NOMO-1 (cell line): ENCODE data around the gene GPR15LG.
A peak's percentile ranks its signal among the peaks of the same experiment; 100 is the strongest.

Experiments
- DNase-seq, 2 experiments: peaks; one replicate each; lab custom pipeline; 2025; ENCODE audit not compliant: unreplicated experiment in 2 of 2; lab: John Stamatoyannopoulos, UW

The GPR15LG gene

DNA sequence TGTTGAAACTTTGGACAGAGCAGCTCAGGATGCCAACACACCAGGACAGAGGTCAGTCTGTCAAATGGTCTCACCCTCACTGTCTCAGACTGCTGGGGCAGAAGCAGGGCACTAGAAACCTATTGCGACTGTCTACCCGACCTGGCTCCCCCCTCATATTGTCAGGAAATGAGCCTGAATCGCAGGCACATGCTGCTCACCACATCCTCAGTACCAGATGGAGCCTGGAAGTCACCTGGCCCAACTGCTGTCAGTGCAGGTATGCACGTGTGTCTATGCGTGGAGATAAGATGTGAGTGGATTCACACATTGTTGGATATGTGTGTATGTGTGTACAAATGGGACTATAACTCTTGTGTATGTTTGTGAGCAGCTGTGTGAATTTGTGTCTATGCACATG, 17.5 kb downstream of the GPR15LG start:
- DNase-seq = no peak

- no peak for DNase-seq
Measured at GRCh38 chr10:84193327-84193726, 19.7 kb downstream of the GPR15LG start.

DNA sequence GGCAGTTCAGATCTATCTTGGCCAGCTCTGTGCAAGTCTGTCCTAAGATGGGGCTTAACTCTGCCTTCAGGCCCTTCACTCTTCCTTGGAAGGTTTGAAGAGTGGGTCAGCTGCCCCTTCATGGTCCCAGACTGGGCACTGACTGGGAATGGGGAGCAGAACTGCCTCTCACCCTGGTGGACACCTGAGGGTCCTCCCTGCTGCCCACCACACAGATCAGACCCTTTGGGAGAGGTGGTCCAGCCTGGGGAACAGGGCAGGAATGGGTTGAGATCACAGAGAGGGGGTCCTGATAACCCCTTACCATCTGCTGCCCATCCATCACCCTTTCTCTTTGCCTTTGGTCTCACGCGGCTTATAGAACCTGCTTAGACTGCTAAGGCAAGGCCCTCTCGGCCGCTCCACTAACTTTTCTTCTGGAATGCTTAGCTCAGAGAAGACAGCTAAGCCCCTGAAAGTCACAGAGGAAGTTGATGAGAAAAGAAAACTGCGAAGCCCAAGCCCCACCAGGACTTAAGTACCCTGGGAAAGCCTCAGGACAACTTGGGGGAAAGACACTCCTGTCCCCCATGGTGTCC, 20.3 kb downstream of the GPR15LG start:
- peak in 1 of 2 experiments; percentile 49 for DNase-seq

GRCh38 chr10:84194424-84195043, 20.9 kb downstream of the GPR15LG start, which contains the start of gene CDHR1:
CDHR1 (plus strand) TSS chr10:84194537; CDS start chr10:84194761, 224 bp downstream.
- peak; percentile 60 to 77 for DNase-seq

GRCh38 chr10:84195044-84195830, 21.6 kb downstream of the GPR15LG start:
- no peak for DNase-seq

- DNase-seq = no peak
Measured at GRCh38 chr10:84196083-84196482, 22.5 kb downstream of the GPR15LG start.

- DNase-seq = no peak
Measured at GRCh38 chr10:84196941-84197340, 23.3 kb downstream of the GPR15LG start.

DNA sequence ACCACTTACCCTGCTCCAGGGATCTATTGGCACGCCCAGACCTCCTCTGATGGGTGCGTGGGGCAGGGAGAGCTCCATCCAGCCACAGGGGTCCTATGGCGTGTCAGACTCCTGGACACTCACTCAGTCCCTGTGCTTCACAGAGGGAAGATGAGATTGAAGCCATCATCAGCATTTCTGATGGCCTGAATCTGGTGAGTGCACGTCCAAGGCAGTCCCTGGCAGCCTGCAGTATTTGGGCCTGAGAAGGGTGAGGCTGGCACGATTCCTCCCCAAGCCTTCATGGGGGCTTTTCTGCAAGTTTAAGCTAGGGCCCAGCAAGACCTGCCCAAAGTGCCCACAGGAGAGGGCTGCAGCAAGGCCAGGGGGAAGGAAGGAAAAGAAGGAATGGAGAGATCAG, 24.0 kb downstream of the GPR15LG start:
- DNase-seq = no peak

DNA sequence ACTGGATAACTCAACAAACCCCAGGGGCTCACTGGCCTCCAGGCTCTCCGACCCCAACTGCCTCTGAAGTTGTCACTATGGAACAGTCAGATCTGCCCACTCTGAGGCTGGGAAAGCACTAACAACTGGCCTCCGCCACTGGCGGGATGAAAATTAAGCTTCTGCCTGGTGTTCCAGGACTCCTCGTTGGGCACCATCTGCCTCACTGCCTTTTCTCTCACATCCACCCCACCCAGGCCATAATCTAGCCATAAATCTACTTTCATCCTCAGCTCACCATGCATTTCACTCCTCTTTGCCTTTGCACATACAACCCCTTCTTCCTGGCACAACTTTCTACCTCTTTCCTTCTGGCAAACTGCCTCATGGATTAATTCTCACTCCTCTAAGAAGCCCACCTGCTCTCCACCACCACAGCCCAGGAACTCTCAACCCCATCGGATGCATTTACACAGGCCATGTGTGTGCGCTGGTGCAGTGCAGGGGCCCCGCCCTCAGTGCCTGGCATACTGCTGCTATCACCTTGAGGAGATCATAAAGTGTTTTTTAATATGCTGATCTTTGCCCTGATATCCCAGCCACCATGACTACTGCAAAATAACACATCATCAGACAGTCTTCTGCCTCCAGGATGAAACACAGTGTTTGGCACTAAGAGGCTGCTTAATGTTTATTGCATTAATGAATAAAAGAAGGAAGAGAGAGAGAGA, 24.8 kb downstream of the GPR15LG start:
- no peak for DNase-seq

- DNase-seq = no peak
Measured at GRCh38 chr10:84200537-84201243, 27.1 kb downstream of the GPR15LG start.

GRCh38 chr10:84201244-84201606, 27.6 kb downstream of the GPR15LG start:
- no peak for DNase-seq

GRCh38 chr10:84201682-84202081, 28.1 kb downstream of the GPR15LG start:
- DNase-seq = no peak

DNA sequence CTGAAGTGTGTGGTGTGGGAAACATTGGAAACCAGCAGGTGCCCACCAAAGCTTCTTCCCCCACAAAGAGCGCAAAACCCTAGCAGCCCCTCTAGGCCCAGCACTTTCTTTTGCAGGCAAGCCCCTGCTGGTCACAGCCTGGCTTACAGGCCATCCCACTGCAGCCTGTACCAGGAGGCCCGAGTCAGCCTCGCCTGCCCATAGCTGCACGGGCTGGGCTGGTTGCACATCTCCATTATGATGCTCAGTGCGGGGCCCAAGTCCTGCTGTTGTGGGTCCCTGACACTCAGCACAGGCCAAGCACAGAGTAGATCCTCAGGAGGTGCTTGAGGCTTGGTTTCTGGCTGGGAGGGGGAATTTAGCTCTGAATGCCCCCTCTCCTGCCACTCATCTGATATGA, 28.7 kb downstream of the GPR15LG start:
- DNase-seq = no peak

GRCh38 chr10:84204122-84204521, 30.5 kb downstream of the GPR15LG start:
- DNase-seq = peak; percentile 11 to 26

GRCh38 chr10:84204610-84205009, 31.0 kb downstream of the GPR15LG start:
- no peak for DNase-seq

GRCh38 chr10:84205049-84205852, 31.6 kb downstream of the GPR15LG start:
- DNase-seq = peak; percentile 39 to 62

- DNase-seq = no peak
Measured at GRCh38 chr10:84205853-84206525, 32.4 kb downstream of the GPR15LG start.

DNA sequence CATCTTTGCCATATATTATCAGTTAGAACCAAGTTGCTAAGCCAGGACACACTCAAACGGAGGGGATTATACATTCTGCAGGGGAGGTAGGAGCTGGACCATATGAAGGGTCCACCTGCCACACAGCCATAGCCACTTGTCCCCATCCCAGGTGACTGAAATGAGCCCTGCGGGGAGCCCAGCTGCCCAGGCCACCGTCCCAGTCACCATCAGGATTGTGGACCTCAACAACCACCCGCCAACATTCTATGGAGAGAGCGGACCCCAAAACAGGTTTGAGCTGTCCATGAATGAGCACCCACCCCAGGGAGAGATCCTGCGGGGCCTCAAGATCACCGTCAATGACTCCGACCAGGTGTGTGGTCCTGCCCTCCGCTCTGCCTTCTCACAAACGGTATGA, 34.4 kb downstream of the GPR15LG start:
- no peak for DNase-seq

DNA sequence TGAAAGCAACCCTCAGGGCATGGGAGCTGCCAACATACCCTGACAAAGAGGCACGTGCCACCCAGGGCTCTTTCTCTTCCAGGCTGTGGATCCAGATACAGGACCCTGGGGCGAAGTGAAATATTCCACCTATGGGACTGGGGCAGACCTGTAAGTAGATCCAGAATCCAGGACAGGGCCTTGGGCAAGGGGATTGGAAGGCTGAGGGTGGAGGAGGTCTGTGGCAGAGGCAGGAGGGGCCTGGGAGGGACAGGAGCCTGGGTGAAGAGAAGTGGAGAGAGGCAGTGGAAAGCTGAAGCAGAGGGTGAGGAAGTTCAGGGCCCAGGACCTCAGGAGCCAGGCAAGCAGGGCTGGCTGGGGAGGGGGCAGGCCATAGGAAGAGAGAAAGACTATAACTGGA, 38.0 kb downstream of the GPR15LG start:
- no peak for DNase-seq
